K562 (cell line): ENCODE measurements around the gene GAL3ST3. TPM values are rescaled to one million over a fixed set of nuclear protein-coding genes. Genes with fewer than 3 reads are reported as not detected.

Experiments used
- CBX8 ChIP-seq: fragments of 200-600 bp; sonication (generic); IDR thresholded peaks from 2 replicates; pipeline ENCODE4 v1.6.1; 2012; ENCODE audit warnings: borderline replicate concordance, mixed run types, low read depth, mild to moderate bottlenecking, moderate library complexity, mixed read lengths, low read length, control low read depth, inconsistent platforms; ENCODE audit not compliant: poor library complexity, severe bottlenecking; ENCODE audit errors: extremely low read depth
- CC2D1A ChIP-seq: fragments of 450-650 bp; IDR thresholded peaks from 2 replicates; pipeline ENCODE4 v1.6.1; 2017; ENCODE audit warnings: mild to moderate bottlenecking
- CEBPG ChIP-seq, 3 experiments: fragments of 200-800 bp in 1 of 3; sonication (Bioruptor generic) in 1 of 3; sonication (generic) in 1 of 3; formaldehyde crosslinking in 1 of 3; IDR thresholded peaks in 2 of 3; conservative IDR thresholded peaks in 1 of 3; 2 replicates each; pipeline versions ENCODE4 v1.6.1 to v1.8.0; 2016 to 2022; ENCODE audit warnings: missing compliant biosample characterization in 2 of 3, missing genetic modification characterization in 2 of 3, mild to moderate bottlenecking in 1 of 3, missing genetic modification reagents in 1 of 3
- CLOCK ChIP-seq: fragments of 250-450 bp; sonication (Bioruptor Pico); IDR thresholded peaks from 2 replicates; pipeline ENCODE4 v1.4.0; 2020; ENCODE audit warnings: mild to moderate bottlenecking, moderate library complexity, borderline replicate concordance
- CTBP1 ChIP-seq: fragments of 450-650 bp; IDR thresholded peaks from 2 replicates; pipeline ENCODE4 v1.6.1; 2016; ENCODE audit warnings: borderline replicate concordance
- DMBX1 ChIP-seq: fragments of 250-450 bp; sonication (Bioruptor Pico); IDR thresholded peaks from 2 replicates; pipeline ENCODE4 v1.8.0; 2022; ENCODE audit warnings: inconsistent platforms, mild to moderate bottlenecking, moderate library complexity, borderline replicate concordance
- E4F1 ChIP-seq: fragments of 250-450 bp; sonication (Bioruptor Pico); IDR thresholded peaks from 2 replicates; pipeline ENCODE4 v1.5.0; 2021; ENCODE audit warnings: mild to moderate bottlenecking, borderline replicate concordance
- HDAC3 ChIP-seq: fragments of 450-650 bp; IDR thresholded peaks from 2 replicates; pipeline ENCODE4 v1.6.1; 2018; ENCODE audit warnings: borderline replicate concordance, mild to moderate bottlenecking, moderate library complexity; ENCODE audit not compliant: partially characterized antibody
- KDM1A ChIP-seq, 2 experiments: fragments of 450-650 bp; IDR thresholded peaks; 2 replicates each; pipeline ENCODE4 v1.6.1; 2016; ENCODE audit warnings: mild to moderate bottlenecking in 2 of 2
- KHSRP ChIP-seq: fragments of 450-650 bp; IDR thresholded peaks from 2 replicates; pipeline ENCODE4 v1.6.1; 2017
- LEF1 ChIP-seq: fragments of 450-650 bp; IDR thresholded peaks from 2 replicates; pipeline ENCODE4 v1.6.1; 2016; ENCODE audit warnings: mild to moderate bottlenecking
- NFE2 ChIP-seq: IDR thresholded peaks from 2 replicates; pipeline ENCODE4 v1.6.1; 2014; ENCODE audit warnings: antibody characterized with exemption, low read depth
- NFYB ChIP-seq: IDR thresholded peaks from 2 replicates; pipeline ENCODE4 v1.6.1; 2011; ENCODE audit warnings: mild to moderate bottlenecking, moderate library complexity; ENCODE audit not compliant: insufficient read length; ENCODE audit errors: extremely low read depth
- NR3C1 ChIP-seq: sonication (generic); formaldehyde crosslinking; IDR thresholded peaks from 2 replicates; pipeline ENCODE4 v1.8.1; 2022; ENCODE audit warnings: missing genetic modification reagents
- PHF21A ChIP-seq: fragments of 450-650 bp; IDR thresholded peaks from 2 replicates; pipeline ENCODE4 v1.6.1; 2017; ENCODE audit warnings: low read depth, borderline replicate concordance
- POLR2A ChIP-seq: fragments of 450-650 bp; conservative IDR thresholded peaks from 2 replicates; pipeline ENCODE4 v1.6.1; 2016
- POLR3G ChIP-seq: IDR thresholded peaks from 2 replicates; pipeline ENCODE4 v1.6.1; 2011; ENCODE audit not compliant: insufficient read length, insufficient replicate concordance; ENCODE audit errors: extremely low read depth
- RBM25 ChIP-seq: fragments of 200-400 bp; formaldehyde crosslinking; IDR thresholded peaks from 2 replicates; pipeline ENCODE4 v1.6.1; 2018; ENCODE audit warnings: low read length, low read depth, moderate library complexity; ENCODE audit not compliant: severe bottlenecking
- SIN3A ChIP-seq, 2 experiments: fragments of 150-350 bp in 1 of 2; IDR thresholded peaks; 2 replicates each; pipeline ENCODE4 v1.6.1; 2011 to 2016; ENCODE audit warnings: borderline replicate concordance in 2 of 2, low read depth in 2 of 2, low read length in 2 of 2, mild to moderate bottlenecking in 2 of 2, moderate library complexity in 2 of 2; ENCODE audit not compliant: control insufficient read depth in 1 of 2
- SMARCA5 ChIP-seq: fragments of 450-650 bp; IDR thresholded peaks from 2 replicates; pipeline ENCODE4 v1.6.1; 2016
- SRSF7 ChIP-seq: fragments of 200-400 bp; formaldehyde crosslinking; optimal IDR thresholded peaks from 2 replicates; pipeline ENCODE3; 2017; ENCODE audit warnings: mild to moderate bottlenecking, low read depth, low read length
- ZBTB1 ChIP-seq: sonication (generic); formaldehyde crosslinking; IDR thresholded peaks from 2 replicates; pipeline ENCODE4 v1.8.1; 2023; ENCODE audit warnings: missing genetic modification reagents, low read depth, mild to moderate bottlenecking, borderline replicate concordance
- ZNF133 ChIP-seq: fragments of 250-450 bp; sonication (Bioruptor Pico); IDR thresholded peaks from 2 replicates; pipeline ENCODE4 v1.4.0; 2020; ENCODE audit warnings: mild to moderate bottlenecking
- ZNF707 ChIP-seq: fragments of 250-450 bp; sonication (Bioruptor Pico); conservative IDR thresholded peaks from 2 replicates; pipeline ENCODE4 v1.8.0; 2022; ENCODE audit warnings: inconsistent platforms, mild to moderate bottlenecking, moderate library complexity
- polyA plus RNA-seq, 8 experiments: library from polyadenylated mRNA; depleted of rRNA in 4 of 8; stranded (reverse) in 5 of 8; unstranded in 3 of 8; fragments of >200 nt; fragmentation: Nextera tagmentation in 2 of 8; fragmentation: Illumina TruSeq in 1 of 8; extraction: Ambion mirVana in 2 of 8; extraction: Trizol in 1 of 8; gene quantifications; 2 replicates each; pipeline versions ENCODE4 v1.2.1 to v1.2.3, GENCODE V29; 2011 to 2014; ENCODE audit warnings: inconsistent platforms in 1 of 8, missing spikeins in 1 of 8
- total RNA-seq, 7 experiments: library from RNA; depleted of rRNA in 6 of 7; stranded (reverse); fragments of >200 nt in 6 of 7; fragmentation: Illumina TruSeq in 2 of 7; extraction: Trizol in 2 of 7; gene quantifications; 2 replicates each; pipeline versions ENCODE4 v1.2.1 to v1.2.3, GENCODE V29; 2011 to 2021; ENCODE audit warnings: low replicate concordance in 1 of 7
- TF ChIP-seq, protein P1 (sequence below): fragments of 450-650 bp; formaldehyde crosslinking; IDR thresholded peaks from 2 replicates; pipeline ENCODE4 v1.4.0; 2020; ENCODE audit warnings: mild to moderate bottlenecking

Gene GAL3ST3
- total and polyA plus RNA-seq, 9 of the 15 experiments (the other 6 are each of a cell fraction or from before 2014, with no cell fraction given) = not detected

DNA sequence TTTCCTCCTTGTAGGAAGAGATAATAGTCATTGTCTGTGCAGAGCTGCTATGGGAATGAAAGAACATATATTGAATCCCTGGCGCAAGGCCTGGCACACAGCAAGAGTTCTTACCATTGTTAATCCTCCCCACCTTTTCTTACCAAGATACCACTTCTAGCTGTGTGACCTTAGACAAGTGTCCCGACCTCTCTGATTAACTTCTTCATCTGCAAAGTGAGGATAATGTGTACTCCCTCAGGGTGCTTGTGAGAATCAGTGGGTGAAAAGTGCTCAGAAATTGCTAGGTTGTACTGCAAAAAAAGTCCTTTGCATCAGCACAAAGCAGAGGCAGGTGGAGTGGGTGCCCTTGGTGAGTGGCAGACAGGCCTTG is 40.9 kb downstream of the GAL3ST3 start (continued):
- TF ChIP-seq SIN3A (IDR thresholded peaks at IDR 0.05; ENCODE audit: borderline replicate concordance in 2 of 2, control insufficient read depth in 1 of 2, low read depth in 2 of 2, low read length in 2 of 2) (no peak), RBM25 (peak; percentile 98), NFE2 (no peak), DMBX1 (CRISPR knock-in tag) (no peak), LEF1 (no peak), CEBPG (CRISPR knock-in tag; IDR thresholded peaks at IDR 0.05) (no peak), CEBPG (tag; conservative IDR thresholded peaks at IDR 0.05 in 1 of 2, IDR thresholded peaks at IDR 0.05 in 1 of 2) (no peak), ZNF133 (CRISPR knock-in tag) (no peak), E4F1 (no peak), POLR2A (no peak), KHSRP (no peak), ZNF707 (CRISPR knock-in tag) (no peak), SMARCA5 (peak; percentile 82), CLOCK (CRISPR knock-in tag) (no peak), HDAC3 (no peak), NFYB (no peak), POLR3G (no peak), ZBTB1 (CRISPR knock-in tag) (no peak), CC2D1A (no peak), SRSF7 (no peak), CBX8 (no peak), CTBP1 (no peak), NR3C1 (no peak), KDM1A (IDR thresholded peaks at IDR 0.05) (peak; percentile 78 to 86), PHF21A (no peak)
- TF ChIP-seq, protein P1, sequence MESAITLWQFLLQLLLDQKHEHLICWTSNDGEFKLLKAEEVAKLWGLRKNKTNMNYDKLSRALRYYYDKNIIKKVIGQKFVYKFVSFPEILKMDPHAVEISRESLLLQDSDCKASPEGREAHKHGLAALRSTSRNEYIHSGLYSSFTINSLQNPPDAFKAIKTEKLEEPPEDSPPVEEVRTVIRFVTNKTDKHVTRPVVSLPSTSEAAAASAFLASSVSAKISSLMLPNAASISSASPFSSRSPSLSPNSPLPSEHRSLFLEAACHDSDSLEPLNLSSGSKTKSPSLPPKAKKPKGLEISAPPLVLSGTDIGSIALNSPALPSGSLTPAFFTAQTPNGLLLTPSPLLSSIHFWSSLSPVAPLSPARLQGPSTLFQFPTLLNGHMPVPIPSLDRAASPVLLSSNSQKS = no peak
